WTC11 (cell line): ENCODE data around the gene PCGF2.

Source experiments
- CBFB ChIP-seq: sonication (generic); formaldehyde crosslinking; IDR thresholded peaks from 2 replicates; pipeline ENCODE4 v1.8.1; 2022; ENCODE audit warnings: mild to moderate bottlenecking, low read depth, missing genetic modification reagents
- CREB1 ChIP-seq: sonication (generic); formaldehyde crosslinking; IDR thresholded peaks from 2 replicates; pipeline ENCODE4 v1.8.0; 2023; ENCODE audit warnings: mild to moderate bottlenecking, missing genetic modification reagents
- E2F5 ChIP-seq: sonication (generic); formaldehyde crosslinking; IDR thresholded peaks from 2 replicates; pipeline ENCODE4 v1.8.1; 2022; ENCODE audit warnings: mild to moderate bottlenecking, moderate library complexity, missing genetic modification reagents
- ELF4 ChIP-seq: sonication (generic); formaldehyde crosslinking; IDR thresholded peaks from 2 replicates; pipeline ENCODE4 v1.8.1; 2022; ENCODE audit warnings: low read depth, mild to moderate bottlenecking, moderate library complexity, missing genetic modification reagents
- ETV6 ChIP-seq: sonication (generic); formaldehyde crosslinking; IDR thresholded peaks from 2 replicates; pipeline ENCODE4 v1.8.1; 2022; ENCODE audit warnings: mild to moderate bottlenecking, missing genetic modification reagents
- FOXJ3 ChIP-seq: sonication (generic); formaldehyde crosslinking; IDR thresholded peaks from 2 replicates; pipeline ENCODE4 v1.9.0; 2021; ENCODE audit warnings: missing genetic modification reagents, mild to moderate bottlenecking, borderline replicate concordance
- JAZF1 ChIP-seq: fragments of 250-450 bp; sonication (Bioruptor Pico); IDR thresholded peaks from 2 replicates; pipeline ENCODE4 v1.9.0; 2021; ENCODE audit warnings: moderate library complexity, mild to moderate bottlenecking, inconsistent platforms
- JUN ChIP-seq: sonication (generic); formaldehyde crosslinking; IDR thresholded peaks from 2 replicates; pipeline ENCODE4 v1.8.0; 2023; ENCODE audit warnings: mild to moderate bottlenecking, missing genetic modification reagents
- MAX ChIP-seq: sonication (generic); formaldehyde crosslinking; IDR thresholded peaks from 2 replicates; pipeline ENCODE4 v1.8.0; 2022; ENCODE audit warnings: mild to moderate bottlenecking, missing genetic modification reagents
- TEAD4 ChIP-seq: sonication (generic); formaldehyde crosslinking; IDR thresholded peaks from 2 replicates; pipeline ENCODE4 v1.8.0; 2022; ENCODE audit warnings: mild to moderate bottlenecking, missing genetic modification reagents
- ZNF423 ChIP-seq: fragments of 250-450 bp; sonication (Bioruptor Pico); IDR thresholded peaks from 2 replicates; pipeline ENCODE4 v2.1.2; 2022; ENCODE audit warnings: mild to moderate bottlenecking, moderate library complexity
- TF ChIP-seq, protein P1 (sequence below): sonication (generic); formaldehyde crosslinking; IDR thresholded peaks from 2 replicates; pipeline ENCODE4 v1.8.1; 2023; ENCODE audit warnings: mild to moderate bottlenecking, missing genetic modification reagents, moderate library complexity
- TF ChIP-seq, protein P2 (sequence below): fragments of 200-600 bp; IDR thresholded peaks from 2 replicates; pipeline ENCODE4 v1.8.0; 2022; ENCODE audit warnings: antibody characterized with exemption

DNA sequence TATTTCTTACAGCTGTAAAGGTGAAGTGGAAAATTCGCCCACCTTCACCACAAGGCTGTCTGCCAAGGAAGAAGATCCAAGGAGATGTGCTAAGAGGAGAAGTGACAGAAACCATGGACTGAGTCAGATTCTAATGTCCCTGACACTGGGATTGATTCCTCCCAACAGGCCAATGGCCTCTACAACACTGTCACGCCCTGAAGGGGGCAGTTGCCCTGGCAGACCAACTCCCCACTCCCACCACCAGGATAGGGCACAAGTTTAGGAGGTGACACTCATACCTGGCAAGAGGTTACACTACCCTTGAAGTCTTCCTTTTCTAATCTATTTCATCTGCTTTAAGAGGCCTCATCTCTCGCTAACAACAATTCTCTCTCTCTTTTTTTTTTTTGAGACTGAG lies 35.1 kb upstream of the PCGF2 start:
- no peak for TF ChIP-seq MAX (CRISPR knock-in tag)
- TF ChIP-seq ZNF423 (CRISPR knock-in tag): no peak
- no peak for TF ChIP-seq CBFB (CRISPR knock-in tag)
- TF ChIP-seq, protein P1, sequence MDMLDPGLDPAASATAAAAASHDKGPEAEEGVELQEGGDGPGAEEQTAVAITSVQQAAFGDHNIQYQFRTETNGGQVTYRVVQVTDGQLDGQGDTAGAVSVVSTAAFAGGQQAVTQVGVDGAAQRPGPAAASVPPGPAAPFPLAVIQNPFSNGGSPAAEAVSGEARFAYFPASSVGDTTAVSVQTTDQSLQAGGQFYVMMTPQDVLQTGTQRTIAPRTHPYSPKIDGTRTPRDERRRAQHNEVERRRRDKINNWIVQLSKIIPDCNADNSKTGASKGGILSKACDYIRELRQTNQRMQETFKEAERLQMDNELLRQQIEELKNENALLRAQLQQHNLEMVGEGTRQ (CRISPR knock-in tag): no peak
- no peak for TF ChIP-seq JAZF1 (CRISPR knock-in tag)
- TF ChIP-seq ELF4 (CRISPR knock-in tag): no peak
- TF ChIP-seq, protein P2, sequence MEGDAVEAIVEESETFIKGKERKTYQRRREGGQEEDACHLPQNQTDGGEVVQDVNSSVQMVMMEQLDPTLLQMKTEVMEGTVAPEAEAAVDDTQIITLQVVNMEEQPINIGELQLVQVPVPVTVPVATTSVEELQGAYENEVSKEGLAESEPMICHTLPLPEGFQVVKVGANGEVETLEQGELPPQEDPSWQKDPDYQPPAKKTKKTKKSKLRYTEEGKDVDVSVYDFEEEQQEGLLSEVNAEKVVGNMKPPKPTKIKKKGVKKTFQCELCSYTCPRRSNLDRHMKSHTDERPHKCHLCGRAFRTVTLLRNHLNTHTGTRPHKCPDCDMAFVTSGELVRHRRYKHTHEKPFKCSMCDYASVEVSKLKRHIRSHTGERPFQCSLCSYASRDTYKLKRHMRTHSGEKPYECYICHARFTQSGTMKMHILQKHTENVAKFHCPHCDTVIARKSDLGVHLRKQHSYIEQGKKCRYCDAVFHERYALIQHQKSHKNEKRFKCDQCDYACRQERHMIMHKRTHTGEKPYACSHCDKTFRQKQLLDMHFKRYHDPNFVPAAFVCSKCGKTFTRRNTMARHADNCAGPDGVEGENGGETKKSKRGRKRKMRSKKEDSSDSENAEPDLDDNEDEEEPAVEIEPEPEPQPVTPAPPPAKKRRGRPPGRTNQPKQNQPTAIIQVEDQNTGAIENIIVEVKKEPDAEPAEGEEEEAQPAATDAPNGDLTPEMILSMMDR: no peak
- TF ChIP-seq JUN: no peak
- no peak for TF ChIP-seq FOXJ3
- TF ChIP-seq CREB1 (CRISPR knock-in tag): no peak
- TF ChIP-seq ETV6 (CRISPR knock-in tag): no peak
- TF ChIP-seq TEAD4 (CRISPR knock-in tag): no peak
- TF ChIP-seq E2F5 (CRISPR knock-in tag): no peak
